Stimulated activated naive CD4-positive, alpha-beta T cell treated with Interleukin-2 at 50 U/mL for 16 hours (primary cell): Measurements from ENCODE around the gene CORO7.

Experiments
- DNase-seq: peaks from one replicate; lab custom pipeline; 2025; lab: John Stamatoyannopoulos, UW

The CORO7 gene

DNA sequence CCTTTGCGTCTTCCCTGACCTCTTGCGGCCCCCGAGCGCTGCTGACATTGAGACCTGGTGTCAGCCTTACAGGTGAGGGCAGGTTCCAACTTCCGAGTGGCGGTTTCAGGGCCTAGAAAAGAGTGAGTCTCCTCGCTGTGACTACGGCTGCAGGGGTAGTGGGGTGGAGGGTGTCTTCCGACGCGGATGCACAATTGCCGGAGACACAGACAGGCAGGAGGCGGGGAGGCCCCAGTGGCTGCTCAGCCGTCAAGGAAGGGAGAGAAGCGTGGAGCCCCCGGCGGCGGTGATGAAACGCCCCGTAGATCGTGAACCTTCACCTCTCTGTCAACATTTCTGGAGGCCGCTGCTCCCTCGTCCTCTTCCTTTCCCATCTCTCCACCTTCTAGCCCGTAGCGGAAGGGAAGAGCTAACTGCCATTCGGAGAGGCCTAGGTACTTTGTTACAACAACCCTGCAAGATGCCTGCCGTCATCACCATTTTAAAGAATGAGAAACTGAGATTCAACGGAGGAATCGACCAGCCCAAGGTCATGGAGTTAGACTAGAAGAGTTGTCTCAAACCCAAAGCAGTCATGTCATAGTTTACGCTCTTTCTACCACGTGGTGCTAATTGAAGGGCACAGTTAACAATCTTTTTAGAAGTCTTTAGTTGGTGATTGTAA, 9.8 kb upstream of the CORO7 start:
- peak; percentile 60 for DNase-seq

DNA sequence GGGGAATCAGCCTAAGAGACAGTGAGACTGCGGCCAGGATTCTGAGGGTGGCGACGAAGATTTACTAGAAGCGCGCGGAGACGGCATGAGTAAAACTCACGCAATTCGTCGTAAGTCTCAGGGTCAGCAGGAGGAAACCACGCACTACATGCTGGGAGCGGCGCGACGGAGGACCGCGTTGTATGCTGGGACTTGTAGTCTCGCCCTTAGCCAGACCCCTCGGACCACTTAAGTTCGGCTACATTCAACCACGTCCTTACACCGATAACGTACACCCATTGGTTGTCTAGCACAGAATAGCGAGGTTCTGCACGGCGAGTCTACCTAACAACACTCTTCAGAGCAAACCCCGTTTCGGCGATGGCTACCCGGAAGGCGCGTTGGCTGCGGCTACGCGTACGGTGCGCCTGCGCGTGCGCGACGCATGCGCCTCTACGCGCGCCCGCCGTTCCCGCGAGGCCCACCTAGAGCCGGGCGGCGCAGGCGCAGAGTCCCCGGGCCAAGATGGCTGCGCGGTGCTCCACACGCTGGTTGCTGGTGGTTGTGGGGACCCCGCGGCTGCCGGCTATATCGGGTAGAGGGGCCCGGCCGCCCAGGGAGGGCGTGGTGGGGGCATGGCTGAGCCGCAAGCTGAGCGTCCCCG, 9.1 kb upstream of the CORO7 start, which contains the start of gene DNAJA3:
TSS of gene DNAJA3 (plus strand) at position 491 of the 643 bp plus-strand sequence. CDS start at position 505, 14 bp downstream.
- peak; percentile 89 for DNase-seq

DNA sequence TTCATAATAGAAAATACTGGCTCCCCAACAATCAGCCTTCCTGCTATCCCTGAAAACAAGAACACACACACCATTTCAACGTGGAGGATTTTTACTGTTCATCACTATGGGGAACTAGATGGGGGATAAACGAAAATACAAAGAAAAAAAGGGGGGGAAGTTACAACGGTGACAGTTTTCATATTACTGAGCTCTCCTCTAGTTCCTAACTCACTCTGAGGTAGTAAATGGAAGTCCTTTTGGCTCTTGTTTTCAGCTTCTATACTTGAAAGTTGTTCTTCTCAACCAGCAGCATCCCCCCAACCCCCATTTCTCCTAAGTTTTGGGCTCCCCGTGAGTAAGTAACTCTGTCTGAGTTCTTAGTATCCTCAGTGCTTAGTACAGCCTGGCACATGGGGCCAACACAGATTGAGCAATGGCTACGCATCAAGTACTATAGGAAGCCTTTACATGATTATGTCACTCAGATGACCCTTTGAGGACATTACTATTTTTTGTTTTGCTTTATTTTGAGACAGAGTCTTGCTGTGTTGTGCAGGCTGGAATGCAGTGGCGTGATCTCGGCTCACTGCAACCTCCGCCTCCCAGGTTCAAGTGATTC, 4.2 kb upstream of the CORO7 start:
- DNase-seq: no peak

DNA sequence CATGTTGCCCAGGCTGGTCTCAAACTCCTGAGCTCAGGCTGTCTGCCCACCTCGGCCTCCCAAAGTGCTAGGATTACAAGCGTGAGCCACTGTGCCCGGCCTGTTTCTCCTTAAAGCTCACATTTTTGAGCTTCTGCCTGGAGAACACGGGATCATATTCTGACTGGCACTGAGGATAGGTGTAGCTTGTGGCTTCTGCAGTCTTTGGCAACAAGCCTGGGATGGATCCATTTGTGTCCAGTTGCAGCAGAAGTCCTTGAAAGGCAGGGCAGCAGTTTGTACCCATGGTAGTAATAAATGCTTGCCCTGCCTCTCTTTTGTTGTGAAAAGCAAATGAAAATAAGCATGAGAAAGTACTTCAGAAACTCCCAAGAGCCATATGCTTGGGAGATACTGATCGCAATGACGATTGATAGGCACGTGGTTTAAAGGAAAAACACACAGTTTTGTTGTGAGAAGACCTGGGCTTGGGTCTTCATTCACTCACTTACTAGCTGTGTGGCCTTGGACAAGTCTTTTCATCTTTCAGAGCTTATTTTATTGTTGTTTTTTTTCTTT, 3.1 kb upstream of the CORO7 start:
- no peak for DNase-seq

DNA sequence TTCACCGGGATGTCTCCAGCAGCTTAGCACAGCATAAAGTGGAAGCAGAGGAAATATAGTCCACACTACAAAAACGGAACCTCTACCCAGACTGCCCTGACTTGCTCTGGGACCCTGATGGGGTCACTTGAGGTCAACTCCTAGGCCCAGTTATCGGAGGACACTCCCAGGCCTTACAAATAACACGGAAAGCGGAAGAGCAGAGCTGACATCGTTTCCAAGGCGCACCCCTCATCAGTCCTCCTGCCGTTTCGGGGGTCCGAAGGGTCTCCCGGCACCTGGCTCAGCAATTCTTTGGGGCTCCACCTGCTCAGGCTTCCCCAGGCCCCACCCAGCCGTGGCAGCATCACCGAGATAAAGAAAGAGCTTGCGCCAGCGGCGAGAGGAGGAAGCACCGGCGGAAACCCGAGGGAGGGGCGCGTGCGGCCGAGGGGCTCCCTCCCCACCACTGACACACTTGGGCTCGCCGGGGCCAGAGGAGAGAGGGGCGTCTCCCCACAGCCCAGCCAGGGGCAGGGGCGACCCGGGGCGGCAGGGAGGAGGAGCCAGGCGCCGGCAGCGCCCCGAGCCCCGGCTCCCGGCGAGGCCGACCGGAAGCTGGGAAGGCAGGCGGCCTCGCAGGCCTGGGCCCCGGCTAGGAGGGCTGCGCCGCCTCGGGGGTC, 727 bp downstream of the CORO7 start:
- DNase-seq: peak; percentile 56

DNA sequence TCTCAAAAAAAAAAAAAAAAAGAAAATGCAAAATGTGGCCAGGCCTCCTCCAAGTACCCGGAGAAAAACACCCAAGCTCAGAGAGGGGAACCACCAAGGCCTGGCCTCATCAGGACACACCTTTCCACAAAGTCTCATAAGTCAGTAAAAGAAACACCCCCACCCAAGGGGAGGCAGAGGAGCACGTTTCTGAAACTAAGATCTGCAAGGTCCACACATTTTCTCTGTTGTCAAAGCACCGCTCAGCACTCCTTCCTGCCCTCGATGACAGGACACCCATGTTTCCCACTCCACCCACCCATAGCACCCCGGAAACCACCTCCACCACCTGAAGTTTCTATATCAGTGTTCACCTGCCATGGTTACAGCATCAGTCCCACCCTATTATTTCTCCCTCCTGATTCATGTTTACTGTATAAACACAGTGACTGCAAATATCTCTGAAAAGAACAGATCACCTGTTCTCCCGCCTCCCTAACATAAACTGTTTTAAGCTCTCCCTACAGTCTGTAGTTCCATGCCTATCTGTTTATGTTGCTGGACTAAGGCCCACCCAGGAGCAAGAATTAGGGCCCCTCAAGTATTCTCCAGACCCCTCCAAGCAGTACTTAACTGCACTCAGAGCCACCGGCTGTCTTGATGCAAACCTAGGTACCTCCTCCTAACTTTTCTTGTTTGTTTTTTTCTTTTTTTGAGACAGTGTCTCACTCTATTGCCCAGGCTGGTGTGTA, 2.0 kb downstream of the CORO7 start:
- peak; percentile 90 for DNase-seq

DNA sequence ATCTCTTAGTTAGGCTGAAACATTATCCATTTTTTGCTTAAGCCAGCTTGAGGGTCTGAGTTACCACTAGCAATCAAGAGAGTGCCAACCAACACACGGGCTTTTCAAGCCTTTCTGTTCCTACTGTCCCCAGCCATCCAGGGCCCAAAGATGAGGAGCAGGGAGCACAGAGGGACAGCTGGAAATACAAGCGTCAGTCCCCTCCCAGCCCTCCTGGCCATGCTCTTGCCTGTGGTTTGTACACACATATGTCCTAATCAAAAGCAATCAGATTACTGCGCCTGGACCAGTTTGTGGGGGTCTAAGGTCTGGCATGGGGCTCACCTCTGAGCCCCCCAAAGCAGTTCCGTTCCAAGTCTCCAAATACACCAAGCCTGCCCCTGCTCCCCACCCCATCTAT, 3.5 kb downstream of the CORO7 start:
- DNase-seq: no peak

DNA sequence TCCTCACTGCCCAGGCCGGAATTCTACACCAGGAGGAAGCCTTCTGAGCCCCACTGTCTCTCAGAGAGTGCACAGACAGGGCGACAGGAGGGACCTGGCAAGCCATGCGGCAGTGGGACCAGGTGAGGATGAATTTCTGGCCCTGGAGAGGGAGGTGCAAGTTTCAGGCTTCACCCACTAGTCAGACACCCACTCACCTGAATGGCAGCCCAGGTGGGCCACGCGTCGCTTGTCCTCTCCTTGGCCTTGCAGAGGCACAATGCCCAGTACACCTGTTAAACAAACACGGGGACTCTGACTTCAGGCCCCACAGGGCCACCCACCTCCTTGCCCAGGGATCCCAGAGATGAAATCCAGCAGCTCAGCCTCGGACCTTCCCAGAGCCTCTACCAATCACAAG, 4.2 kb downstream of the CORO7 start:
- DNase-seq: no peak

DNA sequence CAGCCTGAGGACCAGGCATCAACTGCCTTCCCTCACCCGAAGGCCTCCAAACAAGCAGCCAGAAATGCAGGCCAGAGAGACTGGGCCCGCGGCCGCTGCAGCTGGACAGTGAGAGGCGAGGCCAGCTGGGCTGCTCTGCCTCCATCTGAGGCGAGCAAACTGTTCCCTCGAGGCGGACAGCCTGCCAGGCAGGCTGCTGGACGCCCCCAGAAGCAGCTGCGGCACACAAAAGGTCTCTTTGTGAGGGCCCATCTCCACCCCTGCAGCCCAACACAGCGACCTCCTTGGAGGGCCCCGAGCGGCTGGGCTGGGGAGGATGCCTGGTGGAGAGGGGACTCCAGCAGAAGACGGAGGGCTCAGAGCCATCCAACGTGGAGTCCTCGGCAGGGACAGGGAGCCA, 4.7 kb downstream of the CORO7 start:
- DNase-seq: no peak

DNA sequence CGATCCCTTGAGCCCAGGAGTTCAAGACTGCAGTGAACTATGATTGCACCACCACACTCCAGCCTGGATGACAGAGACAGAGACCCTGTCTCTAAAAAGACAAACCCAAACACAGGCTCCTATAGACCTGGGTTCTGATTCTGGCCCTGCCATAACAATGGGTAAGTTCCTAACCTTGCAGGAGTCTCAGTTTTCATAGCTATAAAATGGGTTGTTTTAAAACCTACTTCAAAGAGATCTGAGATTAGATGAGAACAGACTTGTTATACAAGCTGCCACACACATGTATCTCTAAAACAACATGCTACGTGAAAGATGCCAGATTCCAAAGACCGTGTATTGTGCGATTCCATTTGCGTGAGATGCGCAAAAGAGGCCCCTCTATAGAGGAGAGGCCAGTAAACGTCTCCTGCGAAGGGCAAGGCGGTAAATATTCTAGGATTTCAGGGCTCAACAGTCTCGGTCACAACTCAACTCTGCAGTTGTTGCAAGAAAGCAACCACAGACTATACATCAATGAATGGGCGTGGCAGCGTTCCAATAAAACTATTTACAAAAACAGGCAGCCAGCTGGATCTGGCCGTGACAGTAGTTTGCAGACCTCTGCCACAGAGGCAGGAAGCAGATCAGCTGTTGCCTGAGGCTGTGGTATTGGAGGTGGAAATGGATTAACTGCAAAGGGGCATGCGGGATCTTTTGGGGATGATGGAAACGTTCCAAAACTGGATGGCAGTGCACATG, 5.9 kb downstream of the CORO7 start:
- no peak for DNase-seq

DNA sequence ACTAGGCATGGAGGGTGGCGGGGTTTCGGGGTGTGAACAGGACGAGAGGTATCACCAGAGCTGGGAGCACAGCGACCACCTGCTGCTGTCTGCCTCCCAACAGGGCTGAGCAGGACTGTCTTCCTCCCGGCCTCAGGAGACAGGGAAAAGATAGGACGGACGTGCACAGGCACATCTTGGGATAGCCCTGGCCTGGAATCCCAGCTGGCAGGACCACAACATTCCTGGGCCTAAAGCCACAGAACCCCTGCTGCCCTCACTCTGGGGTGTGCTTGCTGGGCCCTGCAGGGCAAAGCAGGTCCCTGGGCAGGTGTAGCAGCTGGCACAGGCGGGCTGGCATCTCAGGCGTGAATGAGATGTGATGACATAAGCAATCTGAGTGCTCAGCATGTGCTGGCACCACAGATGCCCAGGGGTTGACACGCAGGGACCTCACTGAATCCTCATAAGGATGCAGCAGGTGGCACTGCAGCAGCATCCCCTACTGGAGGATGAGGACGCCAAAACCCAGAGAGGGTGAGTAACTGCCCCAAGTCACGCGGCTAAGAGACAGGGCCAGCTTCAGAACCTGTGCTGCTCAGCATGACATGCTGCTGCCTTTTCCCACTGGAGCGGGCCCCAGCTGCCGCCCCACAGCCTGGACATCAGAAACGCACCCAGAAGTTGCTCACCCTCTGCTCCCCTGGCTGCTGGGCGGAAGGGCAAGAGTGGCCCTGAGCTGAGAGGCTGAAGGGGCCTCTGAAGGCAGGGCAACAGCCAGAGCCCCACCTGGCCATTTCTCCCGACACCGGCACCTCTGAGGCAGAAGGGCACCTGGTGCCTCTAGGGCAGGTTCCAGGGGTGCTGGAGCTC, 7.1 kb downstream of the CORO7 start:
- no peak for DNase-seq

DNA sequence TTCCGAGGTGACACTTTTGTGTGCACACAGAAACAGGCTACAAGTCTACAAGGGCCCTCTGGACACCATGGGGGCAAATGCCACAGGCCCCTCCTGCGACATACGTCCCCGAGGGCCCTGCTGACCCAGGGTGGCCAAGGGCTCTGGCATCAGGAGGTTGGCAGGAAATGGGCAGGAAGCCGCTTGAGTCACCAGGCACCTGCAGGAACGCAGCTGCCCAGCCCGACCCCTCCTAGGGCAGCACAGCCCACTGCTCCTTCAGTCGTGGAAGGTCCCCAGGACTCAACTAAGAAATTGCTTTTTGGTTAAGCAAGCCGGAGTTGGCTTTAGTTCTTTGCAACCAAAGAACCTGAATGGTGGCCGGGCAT, 8.1 kb downstream of the CORO7 start:
- no peak for DNase-seq

DNA sequence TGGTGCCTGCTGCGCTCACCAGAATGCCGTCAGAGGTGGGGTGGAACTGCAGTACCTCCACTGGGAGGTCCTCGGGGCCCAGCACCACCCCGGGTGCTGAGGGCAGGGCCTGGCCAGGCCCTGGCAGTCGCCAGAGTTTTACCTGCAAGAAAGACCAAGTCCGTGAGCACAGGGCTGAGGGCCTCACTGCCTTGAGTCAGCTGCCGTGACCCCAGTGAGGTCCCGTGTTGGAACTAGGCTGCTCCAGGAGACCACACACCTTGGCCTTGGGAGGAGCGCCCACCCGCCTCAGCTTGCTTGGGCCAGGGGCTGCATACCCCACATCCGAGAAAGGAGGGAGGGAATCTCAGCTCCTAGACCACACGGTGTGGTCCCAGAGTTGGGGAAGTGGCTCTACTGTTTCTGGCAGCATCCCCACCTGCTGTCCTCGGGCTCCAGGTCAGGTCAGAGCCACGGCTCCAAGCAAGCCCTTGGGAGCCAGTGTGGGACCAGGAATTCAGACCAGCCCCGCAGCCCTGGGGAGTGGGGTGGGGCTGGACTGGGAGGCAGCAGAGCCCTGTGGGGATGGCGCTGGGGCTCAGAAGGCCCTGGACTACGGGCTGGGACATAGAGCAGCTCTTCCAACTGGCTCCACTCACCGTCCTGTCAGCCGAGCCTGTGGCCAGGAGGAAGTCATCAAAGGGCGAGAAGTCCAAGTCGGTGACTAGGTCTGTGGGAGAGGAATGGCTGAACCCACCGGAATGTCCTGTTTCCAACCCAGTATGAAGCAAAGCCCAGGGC, 8.7 kb downstream of the CORO7 start:
- DNase-seq: no peak

DNA sequence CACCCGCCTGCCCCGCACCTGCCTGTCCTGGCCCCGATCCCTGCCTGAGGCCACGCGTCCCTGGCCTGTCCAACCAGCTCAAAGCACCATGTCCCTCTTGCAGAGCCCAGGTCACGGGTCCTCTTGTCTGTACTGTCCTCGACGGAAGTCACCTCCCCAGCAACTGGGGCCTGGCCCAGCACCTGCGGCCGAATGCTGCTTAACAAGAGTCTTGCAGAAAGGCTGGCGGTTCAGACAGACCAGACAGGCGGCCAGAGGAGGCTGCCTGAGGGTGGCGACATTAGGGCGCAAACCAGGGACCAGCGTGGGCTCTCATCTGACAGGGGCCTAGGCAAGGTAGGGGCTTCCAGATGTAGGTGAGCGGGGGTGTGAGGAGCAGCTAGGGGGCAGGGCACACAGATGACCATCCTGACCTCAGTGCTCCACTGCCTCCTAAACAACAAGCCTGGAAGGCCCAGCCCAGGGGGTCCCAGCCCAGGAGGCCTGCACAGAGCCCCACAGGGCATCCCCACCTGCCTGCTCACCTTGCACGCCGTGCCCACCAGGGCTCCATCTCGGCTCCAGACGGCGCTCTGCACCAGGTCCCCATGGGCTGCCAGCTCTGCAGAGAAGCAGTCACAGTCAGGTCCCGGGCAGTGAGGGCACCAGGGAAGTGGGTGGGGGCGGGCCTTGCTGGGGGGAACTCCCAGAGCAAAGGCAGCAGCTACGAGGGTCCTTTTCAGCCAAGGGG, 11.3 kb downstream of the CORO7 start:
- DNase-seq: no peak

DNA sequence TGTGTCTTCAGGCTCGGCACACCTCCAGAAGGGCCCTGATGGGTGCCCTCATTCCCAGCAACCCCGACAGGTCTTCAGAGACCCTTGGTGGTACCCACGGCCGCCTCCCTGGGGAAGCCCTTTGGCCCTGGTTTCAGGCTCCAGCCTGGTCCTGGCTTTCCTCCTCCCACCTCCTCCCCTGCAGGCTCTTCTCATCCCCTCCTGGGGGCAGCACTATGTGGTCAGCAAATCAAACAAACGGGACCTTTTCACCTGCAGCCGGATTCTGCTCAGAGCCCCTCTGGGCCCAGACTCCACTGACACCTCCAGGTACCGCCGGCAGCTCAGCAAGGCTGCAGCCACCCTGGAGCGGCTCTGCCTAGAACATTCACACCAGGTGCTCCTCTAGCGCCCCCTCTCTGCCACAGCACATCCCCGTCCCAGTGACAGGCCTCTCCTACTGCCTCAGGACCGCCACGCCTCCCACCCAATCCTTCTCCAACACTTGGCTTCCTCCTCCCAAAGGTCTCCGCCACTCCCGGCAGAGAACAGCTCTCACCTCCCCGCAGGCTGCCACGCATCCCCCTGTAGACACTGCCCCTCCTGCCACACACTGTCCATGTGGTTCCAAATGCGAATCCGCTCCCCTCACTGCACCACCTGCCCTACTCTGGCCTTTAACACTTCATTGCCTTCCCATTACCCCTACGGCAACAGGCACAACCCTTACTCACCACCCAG, 12.0 kb downstream of the CORO7 start:
- no peak for DNase-seq

DNA sequence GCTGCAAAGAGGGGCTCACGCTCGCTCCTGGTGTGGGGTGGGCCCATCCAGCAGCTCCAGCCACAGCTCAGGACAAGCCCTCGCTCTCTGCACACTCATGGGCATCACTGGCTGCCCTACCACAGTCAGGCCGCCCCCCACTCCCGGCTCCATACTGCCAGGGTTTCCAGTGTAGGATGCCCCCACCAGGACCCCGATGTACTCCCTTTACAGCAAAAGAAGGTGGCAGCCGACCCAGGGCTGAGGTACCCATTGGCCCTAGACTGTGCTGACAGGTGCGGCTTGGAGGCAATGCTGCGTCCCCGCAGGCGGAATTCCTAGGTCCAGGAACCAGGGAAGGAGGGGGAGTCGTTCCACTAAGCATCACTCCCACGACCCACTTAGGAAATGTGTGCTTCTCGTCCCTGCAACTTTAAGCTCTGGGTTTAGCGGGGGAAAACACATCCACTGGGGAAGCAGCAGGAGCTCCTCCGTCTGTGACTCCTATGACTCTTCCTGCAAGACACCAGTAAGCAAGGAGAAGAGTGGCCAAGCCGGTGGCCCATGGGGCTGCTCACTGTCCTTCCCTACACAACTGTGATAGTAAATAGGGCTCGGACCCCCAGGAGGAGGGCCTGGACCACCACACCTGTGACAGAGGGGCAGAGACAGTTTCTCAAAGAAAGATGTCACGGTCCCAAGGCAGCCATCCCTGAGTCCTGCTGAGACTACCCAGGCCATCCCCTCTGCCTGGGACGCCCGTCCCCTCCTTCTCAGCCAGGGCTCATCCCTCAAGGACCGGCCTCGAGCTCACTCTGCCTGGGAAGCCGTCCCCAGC, 13.1 kb downstream of the CORO7 start:
- no peak for DNase-seq

DNA sequence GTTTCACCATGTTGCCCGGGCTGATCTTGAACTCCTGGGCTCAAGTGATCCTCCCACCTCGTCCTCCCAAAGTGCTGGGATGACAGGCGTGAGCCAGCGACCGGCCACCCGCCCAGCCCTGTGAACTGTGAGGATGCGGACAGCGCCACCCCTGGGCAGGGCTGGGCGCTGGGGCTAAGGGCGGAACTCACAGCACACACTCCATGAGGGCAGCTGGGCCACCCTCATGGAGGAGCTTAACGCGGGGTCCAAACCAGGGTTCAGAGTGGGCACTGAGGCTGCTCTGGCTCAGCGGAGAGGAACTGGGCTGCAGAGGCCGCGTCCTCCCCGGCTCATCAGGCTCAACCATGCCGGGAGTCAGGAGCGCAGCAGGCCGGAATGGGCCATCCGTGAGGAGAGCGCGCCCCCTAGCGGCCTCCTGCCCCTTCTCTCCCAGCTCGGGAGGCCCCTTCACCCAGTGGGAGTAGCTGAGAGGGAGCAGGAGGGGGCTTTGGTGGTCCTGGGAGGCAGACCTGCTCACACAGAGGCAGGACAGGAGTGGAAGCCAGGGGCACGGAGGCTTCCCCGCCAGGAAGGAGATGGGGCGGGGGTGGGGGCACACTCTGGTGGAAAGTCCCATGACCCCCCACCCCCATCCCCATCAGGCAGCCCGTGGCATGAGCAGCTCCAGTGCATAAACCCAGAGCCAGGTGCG, 13.8 kb downstream of the CORO7 start:
- peak; percentile 63 for DNase-seq
